ENCODE measurements around the gene CST9.

GRCh38 chr20:23598481-23598880 is 7.2 kb downstream of the CST9 start:
- TF ChIP-seq CTCF (IDR thresholded peaks at IDR 0.05) (no peak), POLR2AphosphoS5 (IDR thresholded peaks at IDR 0.05) (no peak), POLR2A (IDR thresholded peaks at IDR 0.05) (no peak)

Data from suprapubic skin (tissue), 4 donors.